Stimulated activated CD4-positive, alpha-beta T cell treated with anti-CD3 and anti-CD28 coated beads, Interleukin-1b, Interleukin-23, amount 100 ng/mL, for 48 hours (primary cell): ENCODE measurements around the gene BCL2.

Experiments used
- DNase-seq: peaks from one replicate; pipeline ENCODE4 v3.0.0-alpha.2; 2020

BCL2 gene

GRCh38 chr18:63102941-63103744, 216.4 kb downstream of the BCL2 start:
- DNase-seq, result no peak

GRCh38 chr18:63100630-63101055, 218.9 kb downstream of the BCL2 start:
- DNase-seq, result no peak

DNA sequence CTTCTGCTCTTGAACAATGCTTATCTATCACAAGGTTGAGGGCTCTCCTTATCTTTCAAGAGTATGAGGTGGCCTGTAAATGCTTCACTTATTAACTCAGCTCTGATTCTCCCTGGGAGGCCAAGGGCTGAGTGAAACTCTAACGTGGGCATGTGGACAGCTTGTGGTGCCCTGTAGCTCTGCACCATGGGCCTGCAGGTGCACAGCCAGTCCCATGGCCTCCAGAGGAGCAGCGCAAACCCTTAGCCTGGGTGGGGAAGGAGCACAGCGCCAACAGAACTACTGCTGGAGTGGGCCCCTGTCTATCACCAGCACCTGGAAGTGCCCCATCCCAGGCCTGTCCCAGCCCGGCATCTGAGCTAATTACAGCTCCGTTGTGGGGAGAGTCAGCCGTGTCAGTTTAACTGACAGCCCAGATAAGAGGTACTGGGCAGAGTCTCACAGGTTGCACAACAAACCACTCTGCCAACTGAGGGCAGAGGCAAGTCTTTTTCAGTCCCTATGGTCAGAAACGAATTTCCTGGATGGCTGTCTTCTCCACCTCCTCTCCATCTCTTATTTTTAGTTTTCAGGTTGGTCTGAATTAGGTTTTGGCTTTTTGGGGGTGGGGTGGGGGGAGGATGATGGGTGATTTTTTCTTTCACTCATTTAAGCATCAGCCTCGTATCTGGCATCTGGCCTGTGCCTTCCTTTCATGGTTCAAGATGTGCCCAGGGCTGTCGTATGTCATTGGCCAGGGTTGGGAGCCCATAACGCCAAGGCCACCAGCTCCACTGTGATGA, 219.5 kb downstream of the BCL2 start:
- DNase-seq, result no peak

- DNase-seq, result no peak
Observed at GRCh38 chr18:63099091-63099840, 220.3 kb downstream of the BCL2 start.

DNA sequence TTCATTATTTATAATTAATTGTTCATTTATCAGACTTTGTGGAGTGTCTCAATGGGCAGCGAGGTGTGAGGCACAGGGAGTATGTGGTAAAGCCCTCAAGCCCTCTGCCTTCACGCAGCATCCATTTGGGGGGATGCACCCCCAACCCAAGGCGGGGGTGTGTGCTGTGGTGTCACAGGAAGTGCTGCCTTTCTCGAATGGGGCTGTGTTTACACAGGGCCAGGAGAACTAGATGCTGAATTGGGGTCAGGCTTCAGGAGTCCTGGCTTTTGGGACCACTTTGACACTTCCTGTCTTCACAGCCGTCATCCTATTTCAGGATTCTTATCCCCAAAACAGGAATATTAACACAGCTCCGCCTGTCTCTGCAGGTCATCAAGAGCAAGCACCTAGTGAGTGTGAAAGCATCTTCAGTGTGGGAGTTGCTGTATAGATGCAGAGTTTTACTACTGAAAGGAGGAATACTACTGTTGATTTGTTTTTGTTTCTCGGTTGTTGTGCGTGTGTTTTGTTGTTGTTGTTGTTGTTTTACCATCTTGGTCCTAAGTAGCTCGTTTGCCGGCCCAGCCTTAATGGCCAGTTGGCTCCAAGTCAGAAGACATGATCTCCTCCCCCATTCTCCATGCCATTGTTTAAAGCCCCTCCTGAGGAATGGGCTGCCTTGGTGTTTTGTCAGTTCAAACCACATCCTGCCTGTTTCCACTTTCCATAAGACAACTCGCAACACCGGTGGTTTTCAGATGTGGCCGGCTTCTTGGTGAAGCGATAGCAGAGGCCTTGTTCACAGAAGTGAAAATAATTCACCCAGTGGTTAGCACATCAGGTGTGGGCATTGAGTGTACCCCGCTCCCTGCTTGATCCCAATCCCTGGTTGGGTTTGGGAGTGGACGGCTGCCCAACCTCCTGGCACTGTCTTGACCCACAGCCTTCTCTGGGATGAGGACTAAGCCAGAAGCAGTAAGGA, 221.3 kb downstream of the BCL2 start:
- peak; percentile 37 for DNase-seq

DNA sequence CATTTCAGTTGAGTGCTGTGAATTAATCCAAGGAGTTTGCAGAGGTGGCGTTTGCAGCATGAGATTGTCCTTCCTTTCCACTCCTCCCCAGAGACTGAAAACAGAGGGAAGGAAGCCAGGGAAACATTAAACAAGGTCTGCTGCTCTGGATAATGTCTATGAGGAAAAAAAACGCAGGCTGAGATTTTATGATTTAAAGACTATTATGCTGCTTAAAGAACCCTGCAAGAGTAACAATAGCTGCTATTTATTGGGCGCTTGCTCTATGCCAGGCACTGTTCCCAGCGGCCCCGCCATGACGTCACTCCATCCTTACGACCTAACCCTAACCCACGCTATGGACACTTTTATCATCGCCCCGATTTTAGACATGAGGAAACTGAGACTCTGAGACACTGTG, 222.4 kb downstream of the BCL2 start:
- no peak for DNase-seq

GRCh38 chr18:63096327-63096874, 223.2 kb downstream of the BCL2 start:
- DNase-seq, result no peak

- no peak for DNase-seq
Observed at GRCh38 chr18:63095768-63096167, 223.8 kb downstream of the BCL2 start.

DNA sequence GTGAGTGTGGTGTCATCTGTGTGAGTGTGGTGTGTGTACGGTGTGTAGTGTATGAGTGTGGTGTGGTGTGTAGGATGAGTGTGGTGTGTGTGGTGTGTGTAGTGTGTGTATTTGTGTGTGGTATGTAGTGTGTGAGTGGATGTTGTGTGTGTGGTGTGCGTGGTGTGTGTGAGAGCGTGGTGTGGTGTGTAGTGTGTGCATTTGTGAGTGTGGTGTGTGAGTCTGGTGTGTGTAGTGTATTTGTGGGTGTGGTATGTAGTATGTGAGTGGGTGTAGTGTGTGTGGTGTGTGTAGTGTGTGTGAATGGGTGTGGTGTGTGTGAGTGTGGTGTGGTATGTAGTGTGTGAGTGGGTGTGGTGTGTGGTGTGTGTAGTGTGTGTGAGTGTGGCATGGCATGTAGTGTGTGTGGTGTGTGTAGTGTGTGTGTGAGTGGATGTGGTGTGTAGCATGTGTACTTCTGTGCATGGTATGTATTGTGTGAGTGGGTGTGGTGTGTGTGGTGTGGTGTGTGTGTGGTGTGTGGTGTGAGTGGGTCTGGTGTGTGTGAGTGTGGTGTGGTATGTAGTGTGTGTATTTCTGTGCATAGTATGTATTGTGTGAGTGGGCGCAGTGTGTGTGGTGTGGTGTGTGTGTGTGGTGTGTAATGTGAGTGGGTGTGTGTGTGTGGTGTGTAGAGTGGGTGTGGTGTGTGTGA, 227.8 kb downstream of the BCL2 start:
- no peak for DNase-seq

GRCh38 chr18:63090334-63090733, 229.2 kb downstream of the BCL2 start:
- no peak for DNase-seq

DNA sequence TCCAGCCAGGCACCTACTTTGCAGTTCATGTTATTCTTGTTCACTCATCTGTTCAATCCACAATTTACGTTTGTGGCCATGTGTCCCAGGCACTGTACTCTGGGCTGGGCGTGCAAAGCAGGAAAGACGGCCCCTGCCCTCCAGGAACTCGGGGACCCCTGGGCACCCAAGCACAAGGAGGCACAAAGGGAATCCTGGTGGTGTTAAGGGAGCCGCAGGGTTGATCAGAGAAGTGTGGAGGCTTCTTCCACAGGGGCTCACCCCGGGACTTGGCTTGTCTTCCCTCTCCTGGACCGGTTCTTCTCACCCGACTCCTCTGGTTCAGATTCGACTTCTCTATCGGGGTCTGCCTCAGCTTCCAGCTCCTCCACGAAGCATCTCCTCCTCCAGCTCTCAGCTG, 230.5 kb downstream of the BCL2 start:
- DNase-seq, result no peak

DNA sequence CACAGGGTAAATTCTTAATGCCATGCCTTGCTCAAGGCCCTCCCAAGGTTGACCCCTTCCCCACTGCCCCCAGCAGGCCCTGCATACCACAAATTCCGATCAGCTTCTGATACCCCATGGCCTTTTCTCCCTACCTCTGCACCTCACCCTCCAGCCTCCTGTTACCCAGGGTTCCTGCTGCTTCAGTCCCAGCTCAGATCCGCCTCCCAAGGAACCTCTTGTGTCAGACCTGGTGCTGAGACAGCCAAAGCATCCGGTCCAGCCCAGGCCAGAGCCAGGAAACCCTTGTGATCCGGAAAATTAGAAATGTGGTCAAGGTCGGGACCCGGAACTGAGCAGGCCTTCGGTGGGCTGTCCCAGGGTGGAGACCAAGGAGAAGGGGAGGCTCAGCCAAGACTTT, 231.3 kb downstream of the BCL2 start:
- DNase-seq, result no peak

DNA sequence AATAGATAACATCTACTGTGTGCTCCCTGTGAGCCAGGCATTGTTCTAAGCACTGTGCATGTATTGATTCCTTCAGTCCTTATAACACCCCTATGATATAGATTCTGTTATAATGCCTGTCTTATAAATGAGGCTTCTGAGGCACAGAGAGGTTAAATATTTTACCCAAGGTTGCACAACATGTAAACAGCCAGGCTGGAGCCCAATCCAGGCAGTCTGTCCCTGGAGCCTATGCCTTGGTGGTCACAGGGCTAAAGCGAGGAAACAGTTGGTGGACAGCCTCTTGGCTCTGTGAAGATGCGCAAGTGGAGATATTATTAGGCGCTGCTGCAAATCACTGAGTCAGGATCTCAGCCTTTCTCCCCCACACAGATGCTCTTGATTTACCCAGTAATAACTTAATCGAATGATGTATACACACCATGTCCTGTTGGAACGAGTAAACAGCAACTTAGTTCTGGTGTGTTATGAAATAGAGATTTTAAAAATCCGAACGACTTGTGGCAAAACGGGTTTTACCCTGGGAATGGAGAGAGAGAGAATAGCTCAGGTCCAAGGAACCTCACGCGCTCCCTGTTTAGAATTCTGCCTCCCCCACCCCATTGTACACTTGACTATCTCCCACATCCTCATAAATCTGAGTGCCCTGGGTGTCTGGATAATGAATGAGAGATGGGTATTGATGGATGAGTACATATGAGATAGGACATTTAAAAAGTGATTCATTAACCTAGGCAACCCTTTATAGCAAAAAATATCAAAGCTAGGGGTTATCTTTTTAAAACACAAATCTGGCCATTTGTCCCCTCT, 231.9 kb downstream of the BCL2 start:
- no peak for DNase-seq

- no peak for DNase-seq
Observed at GRCh38 chr18:63085611-63086010, 234.0 kb downstream of the BCL2 start.

DNA sequence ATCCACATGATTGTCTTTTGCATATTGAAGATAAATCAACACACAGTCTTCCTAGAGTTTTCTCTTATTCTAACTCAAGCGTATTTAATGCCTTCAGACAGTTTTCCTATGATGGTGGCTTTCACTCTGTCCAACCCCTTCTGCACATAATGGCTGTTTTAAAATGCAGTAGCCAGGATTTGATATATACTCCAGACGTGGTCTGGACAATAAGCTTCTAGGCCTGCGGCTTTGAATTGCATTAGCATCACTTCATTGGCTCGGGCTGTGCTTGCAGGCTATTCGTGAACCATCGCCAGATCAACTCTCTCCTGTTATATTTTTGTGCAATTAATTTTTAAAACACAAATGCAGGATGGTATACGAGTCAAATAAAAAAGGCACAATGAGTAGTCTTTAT, 235.3 kb downstream of the BCL2 start:
- DNase-seq, result no peak

DNA sequence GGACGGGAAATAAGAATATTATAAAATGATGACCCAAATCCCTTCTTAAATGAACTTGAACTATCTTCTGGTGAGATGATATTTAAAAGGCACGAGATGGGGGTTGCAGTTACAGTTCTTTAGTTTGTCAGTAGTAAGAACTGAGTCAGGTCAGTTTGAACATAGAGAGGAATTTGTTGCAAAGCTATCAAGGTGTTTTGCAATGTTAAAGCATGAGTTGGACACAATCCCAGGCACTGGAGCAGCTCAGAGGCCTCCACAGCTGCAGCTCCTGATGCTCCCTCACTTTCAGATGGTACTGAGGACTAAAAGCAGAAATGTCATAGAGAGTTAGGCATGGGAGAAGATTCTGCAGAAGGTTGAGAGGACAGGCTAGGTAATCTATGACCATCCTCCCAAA, 236.0 kb downstream of the BCL2 start:
- no peak for DNase-seq

DNA sequence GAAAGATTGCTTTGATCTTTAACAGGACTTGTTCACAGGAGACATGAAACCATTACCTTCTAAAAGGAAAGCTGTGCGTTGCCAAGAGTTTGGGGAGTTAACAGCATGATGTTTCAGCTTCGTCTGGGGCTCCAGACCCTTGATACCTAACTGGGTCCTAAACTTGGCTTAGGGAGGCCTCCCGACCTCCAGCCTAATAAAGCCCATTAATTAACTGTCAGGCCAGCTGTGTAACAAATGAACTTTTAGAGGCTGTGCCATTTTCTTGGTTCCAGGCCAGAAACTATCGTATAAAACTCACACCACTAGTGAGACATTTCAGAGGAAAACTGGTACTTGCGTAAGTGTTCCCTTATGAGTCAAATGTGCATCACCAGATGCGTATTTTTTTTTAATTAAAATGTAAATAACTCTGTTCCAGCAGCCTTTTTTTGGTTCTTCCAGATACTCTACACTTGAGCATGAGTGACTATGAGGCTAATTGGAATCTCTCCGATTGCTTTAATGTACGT, 236.5 kb downstream of the BCL2 start:
- no peak for DNase-seq

DNA sequence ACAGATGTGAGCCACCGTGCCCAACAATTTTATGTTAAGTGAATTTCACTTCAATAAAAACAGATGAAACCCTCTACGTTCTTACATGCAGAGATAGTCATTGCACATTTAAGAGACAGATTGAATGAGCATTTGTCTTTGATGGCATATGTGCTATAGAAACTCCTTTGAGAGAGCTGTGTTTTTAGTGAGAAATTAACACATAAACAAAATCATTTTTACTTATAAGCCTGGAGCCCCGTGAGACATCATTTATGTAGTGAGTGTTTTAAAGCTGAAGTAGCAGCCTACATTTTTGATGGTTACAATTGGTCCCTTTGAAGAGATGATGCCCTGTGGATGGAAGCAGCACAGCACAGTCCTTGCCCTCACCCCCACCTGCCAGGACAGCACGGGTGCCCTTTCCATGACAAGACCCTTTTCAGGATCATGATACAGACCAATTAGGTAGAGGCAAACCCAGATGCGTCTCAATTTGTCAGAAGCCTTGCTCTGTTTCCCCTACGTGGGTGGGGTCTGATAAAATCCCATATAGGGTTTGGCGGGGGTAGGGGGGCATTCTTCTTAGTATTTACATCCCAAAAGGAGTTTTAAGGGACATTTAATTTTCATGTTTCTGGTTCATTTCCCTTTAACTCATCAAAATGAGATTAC, 237.1 kb downstream of the BCL2 start:
- DNase-seq, result no peak

DNA sequence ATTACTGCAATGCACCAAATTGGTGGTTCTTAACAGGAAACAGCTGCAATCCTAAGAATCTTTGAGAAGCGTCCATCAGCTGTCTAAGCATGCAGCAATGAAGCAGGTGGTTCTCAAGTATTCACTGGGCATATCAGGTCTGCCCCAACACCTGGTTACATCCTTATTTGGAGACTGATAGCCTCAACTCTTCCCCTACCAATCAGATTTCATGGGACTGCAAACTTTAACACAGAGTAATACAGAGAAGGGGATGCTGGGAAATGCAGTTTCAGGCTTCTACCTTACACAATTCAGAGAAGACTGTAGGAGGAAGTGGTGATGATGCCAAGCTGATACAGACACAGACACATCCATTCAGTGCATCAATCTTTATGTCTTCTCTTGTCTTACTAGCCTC, 240.5 kb downstream of the BCL2 start:
- DNase-seq, result no peak

GRCh38 chr18:63078471-63078870, 241.1 kb downstream of the BCL2 start:
- DNase-seq, result no peak
